Parathyroid adenoma (tissue), 2 donors: ENCODE results near the gene FUBP3.

ENCODE experiments used
- H2AFZ ChIP-seq: fragments of 300-600 bp; sonication (generic); one replicate; pipeline ENCODE4 v1.7.0; 2017; ENCODE audit warnings: antibody characterized with exemption, mild to moderate bottlenecking
- H3K27ac ChIP-seq: fragments of 300-600 bp; sonication (generic); one replicate; pipeline ENCODE4 v1.7.0; 2017
- H3K27me3 ChIP-seq: fragments of 300-600 bp; sonication (generic); one replicate; pipeline ENCODE4 v1.7.0; 2017; ENCODE audit warnings: low read length; ENCODE audit not compliant: control insufficient read depth, insufficient read depth
- H3K36me3 ChIP-seq: fragments of 300-600 bp; sonication (generic); one replicate; pipeline ENCODE4 v1.7.0; 2017; ENCODE audit warnings: low read length; ENCODE audit not compliant: control insufficient read depth, insufficient read depth
- H3K4me1 ChIP-seq: fragments of 300-600 bp; sonication (generic); one replicate; pipeline ENCODE4 v1.7.0; 2017; ENCODE audit warnings: control low read depth
- H3K4me2 ChIP-seq: fragments of 300-600 bp; sonication (generic); one replicate; pipeline ENCODE4 v1.7.0; 2017; ENCODE audit warnings: low read length
- H3K4me3 ChIP-seq: fragments of 300-600 bp; sonication (generic); one replicate; pipeline ENCODE4 v1.7.0; 2017; ENCODE audit warnings: low read depth, low read length
- H3K79me2 ChIP-seq: fragments of 300-600 bp; sonication (generic); one replicate; pipeline ENCODE4 v1.7.0; 2017; ENCODE audit warnings: control low read depth
- H3K9ac ChIP-seq: fragments of 300-600 bp; sonication (generic); one replicate; pipeline ENCODE4 v1.7.0; 2017; ENCODE audit warnings: mild to moderate bottlenecking
- H3K9me3 ChIP-seq: fragments of 300-600 bp; sonication (generic); one replicate; pipeline ENCODE4 v1.7.0; 2017; ENCODE audit warnings: low read length; ENCODE audit not compliant: control insufficient read depth
- TF ChIP-seq, protein P1 (sequence below): fragments of 300-600 bp; sonication (generic); IDR thresholded peaks from one replicate; pipeline ENCODE4 v1.7.0; 2017; ENCODE audit warnings: antibody characterized with exemption, mild to moderate bottlenecking
- donor health status: primary hyperparathyroidism.

The FUBP3 gene

DNA sequence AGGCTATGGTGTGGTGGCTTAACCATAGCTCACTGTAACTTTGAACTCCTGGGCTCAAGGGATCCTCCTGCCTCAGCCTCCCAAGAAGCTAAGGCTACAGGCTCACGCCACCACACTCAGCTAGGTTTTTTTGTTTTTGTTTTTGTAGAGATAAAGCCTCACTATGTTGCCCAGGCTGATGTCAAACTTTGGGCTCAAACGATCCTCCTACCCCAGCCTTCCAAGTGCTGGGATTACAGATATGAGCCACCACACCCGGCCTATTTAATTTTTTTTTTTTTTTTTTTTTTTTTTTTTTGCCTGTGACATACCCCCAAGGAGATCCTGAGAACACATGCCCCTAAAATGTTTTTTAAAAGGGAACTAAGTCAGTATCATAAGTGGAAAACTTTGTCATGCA lies 10.4 kb downstream of the FUBP3 start:
- no peak overlapping the region for H3K4me2 ChIP-seq
- H3K4me3 ChIP-seq = no peak overlapping the region
- H3K36me3 ChIP-seq = no peaks in the 10 kb centered on the region
- H2AFZ ChIP-seq = no peak overlapping the region
- H3K27ac ChIP-seq = no peak overlapping the region
- H3K9me3 ChIP-seq = no peaks in the 10 kb centered on the region
- peaks cover 11% of the 10 kb centered on the region for H3K79me2 ChIP-seq
- H3K9ac ChIP-seq = no peak overlapping the region
- TF ChIP-seq, protein P1, sequence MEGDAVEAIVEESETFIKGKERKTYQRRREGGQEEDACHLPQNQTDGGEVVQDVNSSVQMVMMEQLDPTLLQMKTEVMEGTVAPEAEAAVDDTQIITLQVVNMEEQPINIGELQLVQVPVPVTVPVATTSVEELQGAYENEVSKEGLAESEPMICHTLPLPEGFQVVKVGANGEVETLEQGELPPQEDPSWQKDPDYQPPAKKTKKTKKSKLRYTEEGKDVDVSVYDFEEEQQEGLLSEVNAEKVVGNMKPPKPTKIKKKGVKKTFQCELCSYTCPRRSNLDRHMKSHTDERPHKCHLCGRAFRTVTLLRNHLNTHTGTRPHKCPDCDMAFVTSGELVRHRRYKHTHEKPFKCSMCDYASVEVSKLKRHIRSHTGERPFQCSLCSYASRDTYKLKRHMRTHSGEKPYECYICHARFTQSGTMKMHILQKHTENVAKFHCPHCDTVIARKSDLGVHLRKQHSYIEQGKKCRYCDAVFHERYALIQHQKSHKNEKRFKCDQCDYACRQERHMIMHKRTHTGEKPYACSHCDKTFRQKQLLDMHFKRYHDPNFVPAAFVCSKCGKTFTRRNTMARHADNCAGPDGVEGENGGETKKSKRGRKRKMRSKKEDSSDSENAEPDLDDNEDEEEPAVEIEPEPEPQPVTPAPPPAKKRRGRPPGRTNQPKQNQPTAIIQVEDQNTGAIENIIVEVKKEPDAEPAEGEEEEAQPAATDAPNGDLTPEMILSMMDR = no peak
- no peaks in the 10 kb centered on the region for H3K4me1 ChIP-seq
- H3K27me3 ChIP-seq = no peaks in the 10 kb centered on the region

DNA sequence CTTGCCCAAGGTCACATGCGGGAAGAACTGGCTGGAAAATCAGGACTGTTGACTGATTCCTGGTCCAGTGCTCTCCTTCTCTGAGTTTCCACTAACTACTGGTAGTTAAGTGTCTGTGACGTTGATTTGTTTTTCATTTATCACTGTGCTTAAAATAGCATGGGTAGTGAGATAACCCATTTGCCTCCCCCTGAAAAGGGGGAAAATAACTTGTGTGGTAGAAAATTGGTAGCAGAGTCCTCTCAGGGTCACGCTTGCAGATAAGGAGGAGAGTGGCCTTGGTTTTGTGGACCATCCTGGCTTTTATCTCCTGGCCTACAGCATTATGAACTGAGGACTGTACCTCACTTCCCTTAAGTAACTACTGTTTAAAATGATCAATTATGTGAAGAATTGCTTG lies 10.9 kb downstream of the FUBP3 start:
- no peak overlapping the region for H2AFZ ChIP-seq
- H3K79me2 ChIP-seq = peaks cover 9% of the 10 kb centered on the region
- H3K9ac ChIP-seq = no peak overlapping the region
- H3K9me3 ChIP-seq = no peaks in the 10 kb centered on the region
- H3K4me3 ChIP-seq = no peak overlapping the region
- TF ChIP-seq, protein P1 = no peak
- H3K36me3 ChIP-seq = no peaks in the 10 kb centered on the region
- H3K4me1 ChIP-seq = no peaks in the 10 kb centered on the region
- H3K4me2 ChIP-seq = no peak overlapping the region
- H3K27me3 ChIP-seq = no peaks in the 10 kb centered on the region
- H3K27ac ChIP-seq = no peak overlapping the region

DNA sequence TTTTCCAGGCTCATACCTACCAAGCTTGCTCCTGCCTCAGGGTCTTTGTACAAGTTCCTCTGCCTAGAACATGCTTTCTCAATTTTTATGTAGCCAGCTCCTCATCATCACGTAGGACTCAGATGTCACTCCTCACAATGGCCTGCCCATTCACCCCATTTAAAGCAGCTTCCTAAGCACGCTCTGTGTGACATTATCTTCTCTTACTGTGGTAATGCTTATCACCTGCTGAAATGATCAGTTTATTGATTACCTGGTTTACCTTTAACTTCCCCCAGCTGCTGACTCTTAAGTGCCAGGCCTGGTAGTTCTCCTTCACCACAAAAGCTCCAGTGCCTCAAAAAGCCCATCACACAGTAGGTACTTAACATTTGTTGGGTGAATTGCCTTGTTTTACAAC lies 13.6 kb downstream of the FUBP3 start:
- H3K4me3 ChIP-seq = no peak overlapping the region
- no peaks in the 10 kb centered on the region for H3K4me1 ChIP-seq
- no peak overlapping the region for H3K27ac ChIP-seq
- TF ChIP-seq, protein P1 = no peak
- H3K4me2 ChIP-seq = no peak overlapping the region
- no peaks in the 10 kb centered on the region for H3K36me3 ChIP-seq
- H3K27me3 ChIP-seq = no peaks in the 10 kb centered on the region
- H2AFZ ChIP-seq = no peak overlapping the region
- no peak overlapping the region for H3K9ac ChIP-seq
- H3K79me2 ChIP-seq = peaks cover 9% of the 10 kb centered on the region
- H3K9me3 ChIP-seq = no peaks in the 10 kb centered on the region

- H3K4me2 ChIP-seq = no peak overlapping the region
- no peaks in the 10 kb centered on the region for H3K36me3 ChIP-seq
- no peak overlapping the region for H2AFZ ChIP-seq
- H3K79me2 ChIP-seq = peaks cover 9% of the 10 kb centered on the region
- H3K9ac ChIP-seq = no peak overlapping the region
- H3K4me3 ChIP-seq = no peak overlapping the region
- no peak overlapping the region for H3K27ac ChIP-seq
- H3K4me1 ChIP-seq = no peaks in the 10 kb centered on the region
- H3K27me3 ChIP-seq = no peaks in the 10 kb centered on the region
- H3K9me3 ChIP-seq = no peaks in the 10 kb centered on the region
- TF ChIP-seq, protein P1 = no peak
Observed at GRCh38 chr9:130597228-130597627, 17.9 kb downstream of the FUBP3 start.

- no peaks in the 10 kb centered on the region for H3K36me3 ChIP-seq
- TF ChIP-seq, protein P1 = no peak
- H3K79me2 ChIP-seq = peaks cover under 1% of the 10 kb centered on the region
- H2AFZ ChIP-seq = no peak overlapping the region
- H3K4me3 ChIP-seq = no peak overlapping the region
- no peaks in the 10 kb centered on the region for H3K9me3 ChIP-seq
- no peak overlapping the region for H3K4me2 ChIP-seq
- no peak overlapping the region for H3K9ac ChIP-seq
- no peaks in the 10 kb centered on the region for H3K27me3 ChIP-seq
- no peak overlapping the region for H3K27ac ChIP-seq
- H3K4me1 ChIP-seq = no peaks in the 10 kb centered on the region
Observed at GRCh38 chr9:130598188-130598587, 18.8 kb downstream of the FUBP3 start.
